ENCODE measurements around the gene COA1.
"Not testable (repeated sequence)": the region's sequence is repeated elsewhere in the genome, so short reads cannot be mapped to it uniquely, and the experiment has no call there.

The COA1 gene

DNA sequence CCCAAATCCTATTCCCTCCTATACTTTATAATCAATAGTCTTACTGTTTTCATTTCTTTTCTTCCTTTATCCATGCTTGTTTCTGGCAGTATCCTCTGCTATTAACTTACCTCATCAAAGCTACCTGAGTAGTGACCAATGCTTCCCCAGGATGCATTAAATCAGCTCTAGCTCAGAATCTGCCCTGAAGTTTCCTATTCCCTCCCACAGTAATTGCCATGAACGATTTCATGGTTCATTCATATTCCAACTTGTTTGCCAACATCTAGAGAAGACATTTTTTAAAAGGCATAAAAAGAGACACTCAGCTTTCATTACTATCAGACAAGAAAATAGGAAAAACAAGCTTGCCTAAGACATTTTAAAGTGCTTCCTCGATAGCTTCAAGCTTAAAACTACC lies 42.3 kb downstream of the COA1 start:
- no peak for DNase-seq

DNA sequence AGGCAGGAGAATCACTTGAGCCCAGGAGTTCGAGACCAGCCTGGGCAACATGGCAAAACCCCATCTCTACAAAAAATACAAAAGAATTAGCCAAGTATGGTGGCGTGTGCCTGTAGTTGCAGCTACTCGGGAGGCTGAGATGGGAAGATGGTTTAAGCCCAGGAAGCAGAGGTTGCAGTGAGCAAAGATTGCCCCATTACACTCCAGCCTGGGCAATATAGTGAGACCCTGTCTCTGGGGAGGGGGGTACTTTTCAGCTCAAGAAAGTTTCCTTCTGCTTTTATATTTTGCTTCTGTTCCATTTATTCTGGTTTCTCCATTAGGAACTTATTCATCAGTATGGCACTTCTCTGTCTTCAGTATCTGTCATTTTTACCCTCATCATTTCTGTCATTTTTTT lies 48.6 kb downstream of the COA1 start:
- DNase-seq: no peak

DNA sequence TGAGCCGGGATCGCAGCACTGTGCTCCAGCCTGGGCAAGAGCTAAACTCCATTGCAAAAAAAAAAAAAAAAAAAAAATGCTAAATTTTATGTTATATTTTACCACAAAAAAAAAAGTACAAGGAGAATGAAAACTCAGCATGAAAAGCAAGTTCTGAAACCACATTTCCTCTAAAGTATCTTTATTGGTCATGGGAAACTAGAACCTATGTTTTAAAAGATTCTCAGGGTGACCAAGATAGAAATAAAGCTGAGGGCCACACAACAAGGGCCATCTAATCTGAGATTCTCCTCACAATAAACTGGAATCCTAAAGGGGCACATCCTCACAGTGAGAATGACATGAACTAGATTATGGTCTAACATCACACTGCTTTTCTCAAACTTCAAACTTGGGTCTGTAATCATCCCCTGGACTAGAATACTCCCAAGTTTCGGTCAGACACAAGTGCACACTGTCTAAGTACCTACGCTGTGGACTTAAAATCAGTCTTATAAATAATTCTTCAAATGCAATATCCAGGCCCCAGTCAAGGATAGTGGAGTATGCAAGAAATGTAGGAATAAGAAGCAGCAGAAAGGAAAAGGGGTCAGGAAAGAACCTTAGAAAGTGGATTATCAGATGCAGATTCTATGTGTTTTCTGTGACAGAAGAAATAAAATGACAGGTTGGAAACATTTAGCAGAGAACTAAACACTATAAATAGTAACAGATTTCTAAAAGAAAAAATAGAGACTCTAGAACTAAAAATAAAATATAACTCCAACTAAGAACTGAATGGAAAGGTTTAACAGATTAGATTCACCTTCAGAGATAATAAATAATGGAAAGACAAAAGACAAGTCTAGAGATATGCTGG lies 49.9 kb downstream of the COA1 start:
- DNase-seq: no peak

DNA sequence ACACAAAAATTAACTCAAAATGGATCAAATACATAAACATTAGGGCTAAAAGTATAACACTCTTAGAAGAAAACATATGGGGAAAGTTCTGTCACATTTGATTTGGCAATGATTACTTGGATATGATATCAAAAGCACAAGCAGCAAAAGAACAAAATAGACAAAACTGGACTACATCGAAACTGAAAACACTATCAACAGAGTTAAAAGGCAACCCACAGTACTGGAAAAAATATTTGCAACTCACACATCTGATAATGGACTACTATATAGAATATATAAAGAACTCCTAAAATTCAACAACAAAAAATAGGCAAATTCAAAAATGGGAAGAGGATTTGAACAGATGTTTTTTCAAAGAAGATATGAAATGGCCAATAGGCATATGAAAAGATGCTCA lies 51.0 kb downstream of the COA1 start:
- DNase-seq: no peak

GRCh38 chr7:43677864-43678263 lies 51.5 kb downstream of the COA1 start:
- DNase-seq: no peak

- DNase-seq: peak; percentile 47
Measured at GRCh38 chr7:43674559-43675436, 54.5 kb downstream of the COA1 start.

GRCh38 chr7:43673243-43673976 lies 55.9 kb downstream of the COA1 start:
- DNase-seq: not testable (repeated sequence)

DNA sequence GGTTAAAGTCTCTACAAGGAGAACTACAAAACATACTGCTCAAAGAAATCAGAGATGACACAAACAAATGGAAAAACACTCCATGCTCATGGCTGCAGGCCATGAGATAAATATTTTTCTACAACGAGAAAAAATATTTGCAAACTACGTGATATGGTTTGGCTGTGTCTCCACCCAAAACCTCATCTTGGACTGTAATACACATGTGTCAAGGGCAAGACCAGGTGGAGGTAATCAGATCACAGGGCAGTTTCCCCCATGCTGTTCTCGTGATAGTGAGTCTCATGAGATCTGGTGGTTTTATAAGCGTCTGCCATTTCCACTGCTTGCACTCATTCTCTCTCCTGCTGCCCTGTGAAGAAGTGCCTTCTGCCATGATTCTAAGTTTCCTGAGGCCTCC lies 57.8 kb downstream of the COA1 start:
- DNase-seq: no peak

DNA sequence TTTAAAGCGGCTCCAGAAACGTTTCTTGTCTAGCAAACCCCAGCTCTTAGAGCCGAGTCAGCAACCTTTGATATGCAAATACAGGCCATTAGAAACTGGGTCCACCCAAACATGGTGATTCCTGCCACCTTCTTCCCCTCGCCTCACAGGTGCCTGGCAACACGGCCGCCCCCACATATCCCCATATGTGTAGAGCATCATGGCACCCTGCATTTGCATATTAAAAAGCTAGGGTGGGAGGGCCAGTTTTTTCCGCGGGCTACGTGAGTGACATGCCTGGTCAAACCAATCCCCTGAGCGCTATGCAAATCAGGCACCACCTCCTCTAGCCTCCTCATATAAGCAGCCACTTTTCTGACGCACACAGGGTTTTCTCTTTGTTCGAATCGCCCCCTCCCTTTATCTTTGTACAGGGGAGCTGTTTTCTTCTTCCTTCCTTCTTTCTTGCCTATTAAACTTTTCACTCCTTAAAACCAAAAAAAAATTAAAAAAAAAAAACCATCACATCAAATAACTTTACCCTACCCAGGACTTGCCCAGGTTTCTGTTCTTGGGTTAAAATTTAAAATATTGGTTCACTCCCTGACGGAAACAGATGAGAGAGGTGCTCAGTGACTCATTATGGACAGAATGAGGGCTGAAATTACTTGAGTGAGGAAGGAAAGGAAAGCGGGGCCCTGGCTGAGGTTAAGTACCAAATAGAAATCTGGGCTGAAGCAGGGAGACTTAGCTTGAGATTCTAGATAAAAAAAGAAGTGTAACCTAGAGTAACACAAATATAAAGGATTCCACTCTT lies 59.8 kb downstream of the COA1 start:
- no peak for DNase-seq

- DNase-seq: no peak
Measured at GRCh38 chr7:43668035-43668434, 61.3 kb downstream of the COA1 start.

GRCh38 chr7:43666938-43667337 lies 62.4 kb downstream of the COA1 start:
- peak; percentile 13 for DNase-seq

- no peak for DNase-seq
Measured at GRCh38 chr7:43664681-43665080, 64.6 kb downstream of the COA1 start.

DNA sequence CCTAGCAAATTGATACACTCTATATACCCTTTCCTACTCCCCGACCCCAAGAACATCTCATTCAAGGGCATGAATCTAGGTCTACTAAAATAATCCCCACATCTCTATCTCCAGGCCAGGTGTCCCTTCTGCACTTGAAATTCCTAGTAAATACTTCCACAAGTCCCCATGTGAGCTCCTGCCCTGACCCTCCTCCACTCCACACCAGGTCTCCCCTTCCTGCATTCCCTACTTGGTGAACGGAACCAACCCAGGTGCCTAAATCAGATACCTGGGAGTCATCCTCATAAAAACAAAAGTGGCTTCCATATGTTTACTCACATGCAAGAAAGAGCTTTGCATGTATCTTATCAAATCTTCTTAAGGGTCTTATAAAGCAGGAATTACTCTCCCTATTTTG lies 69.2 kb downstream of the COA1 start:
- DNase-seq: no peak

DNA sequence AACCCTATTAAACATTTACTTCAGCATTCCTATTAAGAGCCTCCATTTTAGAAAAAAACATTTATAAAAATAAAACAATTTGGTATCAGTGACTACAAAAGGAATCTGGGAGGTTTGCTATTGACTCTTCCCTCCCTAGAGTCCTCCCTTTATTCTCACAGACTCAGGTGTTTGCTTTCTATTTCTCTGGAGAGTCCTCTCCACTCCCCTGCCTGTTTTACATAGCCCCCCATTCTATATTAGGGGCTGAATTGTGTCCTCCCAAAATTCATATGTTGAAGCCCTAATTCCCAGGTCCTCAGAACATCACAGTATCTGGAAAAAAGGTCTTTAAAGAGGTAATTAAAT lies 69.8 kb downstream of the COA1 start:
- DNase-seq: no peak

DNA sequence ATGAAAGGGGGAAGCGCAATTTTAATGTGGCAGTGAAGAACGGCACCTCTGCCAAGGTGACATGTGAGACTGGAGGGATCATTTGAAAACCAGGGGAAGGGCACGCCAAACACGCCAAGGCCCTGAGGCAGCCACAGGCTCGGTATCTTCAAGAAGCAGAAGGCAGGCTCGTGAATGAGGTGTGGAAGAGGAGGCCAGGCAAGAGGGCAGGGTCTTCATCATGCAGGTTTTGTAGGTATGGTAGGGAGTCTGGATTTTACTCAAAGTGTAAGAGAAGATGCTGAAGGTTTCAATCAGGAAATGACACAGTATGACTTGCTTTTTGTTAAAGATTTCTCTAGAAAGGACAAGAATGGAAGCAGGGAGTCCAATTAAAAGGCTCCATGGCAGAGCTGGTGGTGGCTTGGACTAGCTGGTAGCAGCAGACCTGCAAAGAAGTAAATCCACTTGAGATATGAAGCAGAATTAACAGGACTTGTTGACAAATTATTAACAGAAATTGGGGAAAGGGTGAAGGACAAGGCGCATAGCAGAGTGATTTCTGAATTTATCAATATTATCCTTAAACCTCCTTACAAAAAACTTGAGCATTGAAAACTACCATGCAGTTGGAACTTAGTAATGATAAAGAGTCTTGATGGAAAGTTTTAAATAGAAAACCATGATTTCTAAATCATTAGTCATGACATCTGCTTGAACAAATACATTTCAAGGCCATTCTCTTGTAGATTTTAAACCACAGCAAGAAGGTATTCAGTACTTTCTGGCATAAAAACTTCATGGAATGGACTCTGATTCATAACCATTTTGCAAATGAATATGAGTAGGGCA lies 70.4 kb downstream of the COA1 start:
- DNase-seq: no peak

GRCh38 chr7:43656997-43657396 lies 72.3 kb downstream of the COA1 start:
- no peak for DNase-seq

GRCh38 chr7:43655584-43655983 lies 73.7 kb downstream of the COA1 start:
- DNase-seq: no peak

- DNase-seq: no peak
Measured at GRCh38 chr7:43653891-43654504, 75.3 kb downstream of the COA1 start.

DNA sequence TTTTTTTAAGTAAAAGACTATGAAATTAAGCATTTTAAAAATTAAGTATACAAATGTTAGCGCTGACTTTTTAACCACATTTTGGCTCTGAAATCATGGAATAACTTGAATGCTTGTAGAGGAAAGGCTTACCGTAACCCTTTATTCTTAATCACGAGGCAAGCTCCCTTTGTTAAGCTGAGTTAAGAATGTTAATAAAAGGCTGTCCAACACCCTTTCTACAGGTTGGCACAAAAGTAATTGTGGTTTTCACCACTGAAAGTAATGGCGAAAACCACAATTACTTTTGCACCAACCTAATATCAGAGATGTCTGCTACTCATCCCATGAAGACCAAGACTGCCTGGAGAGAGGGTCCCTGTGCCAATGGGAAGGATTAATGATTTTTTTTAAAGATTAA lies 75.9 kb downstream of the COA1 start:
- DNase-seq: no peak

GRCh38 chr7:43652364-43652763 lies 77.0 kb downstream of the COA1 start:
- DNase-seq: no peak

GRCh38 chr7:43650457-43651052 lies 78.8 kb downstream of the COA1 start:
- DNase-seq: no peak
